ENCODE data around the gene TBC1D8.

TBC1D8 gene

GRCh38 chr2:101185085-101185484 lies 33.9 kb upstream of the TBC1D8 start:
- no peak for ATAC-seq
- TF ChIP-seq RARB (CRISPR knock-in tag; IDR thresholded peaks at IDR 0.05), result no peak
- no peak for TF ChIP-seq SNAI2 (CRISPR knock-in tag; IDR thresholded peaks at IDR 0.05)
- no peak for TF ChIP-seq CSRNP3 (CRISPR knock-in tag; IDR thresholded peaks at IDR 0.05)
- no peak for TF ChIP-seq POU6F1 (CRISPR knock-in tag; IDR thresholded peaks at IDR 0.05; ENCODE audit: borderline replicate concordance, low read depth)
- TF ChIP-seq ZNF565 (CRISPR knock-in tag; conservative IDR thresholded peaks at IDR 0.05; ENCODE audit: low read depth), result no peak
- TF ChIP-seq CREB5 (CRISPR knock-in tag; IDR thresholded peaks at IDR 0.05; ENCODE audit: low read depth), result no peak

- TF ChIP-seq TSHZ2 (CRISPR knock-in tag; IDR thresholded peaks at IDR 0.05) (no peak), ZFP30 (CRISPR knock-in tag; IDR thresholded peaks at IDR 0.05) (no peak), OSR1 (CRISPR knock-in tag; IDR thresholded peaks at IDR 0.05) (no peak), ZC3H10 (CRISPR knock-in tag; IDR thresholded peaks at IDR 0.05) (no peak), POU6F1 (CRISPR knock-in tag; IDR thresholded peaks at IDR 0.05; ENCODE audit: borderline replicate concordance, low read depth) (no peak), CSRNP3 (CRISPR knock-in tag; IDR thresholded peaks at IDR 0.05) (no peak), PATZ1 (CRISPR knock-in tag; IDR thresholded peaks at IDR 0.05; ENCODE audit: borderline replicate concordance) (no peak), CSDC2 (CRISPR knock-in tag; IDR thresholded peaks at IDR 0.05) (no peak), ZFP3 (CRISPR knock-in tag; IDR thresholded peaks at IDR 0.05) (no peak), ZNF70 (CRISPR knock-in tag; IDR thresholded peaks at IDR 0.05) (no peak), PPARA (CRISPR knock-in tag; IDR thresholded peaks at IDR 0.05; ENCODE audit: borderline replicate concordance) (no peak), ARNTL (CRISPR knock-in tag; IDR thresholded peaks at IDR 0.05; ENCODE audit: borderline replicate concordance, low read depth) (no peak)
Measured at GRCh38 chr2:101179982-101180381, 28.8 kb upstream of the TBC1D8 start.

DNA sequence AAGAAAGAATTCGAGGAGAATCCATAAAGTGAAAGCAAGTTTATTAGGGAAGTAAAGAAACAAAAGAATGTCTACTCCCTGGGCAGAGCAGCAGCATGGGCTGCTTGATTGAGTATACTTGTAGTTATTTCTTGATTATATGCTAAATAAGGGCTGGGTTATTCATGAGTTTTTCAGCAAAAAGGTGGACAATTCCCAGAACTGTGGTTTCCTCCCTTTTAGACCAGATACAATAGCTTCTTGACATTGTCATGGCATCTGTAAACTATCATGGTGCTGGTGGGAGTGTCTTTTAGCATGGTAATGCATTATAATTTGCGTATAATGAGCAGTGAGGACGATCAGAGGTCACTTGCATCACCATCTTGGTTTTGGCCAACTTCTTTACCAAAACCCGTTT lies 25.6 kb upstream of the TBC1D8 start:
- no peak for TF ChIP-seq CREB5 (CRISPR knock-in tag; IDR thresholded peaks at IDR 0.05; ENCODE audit: low read depth)
- TF ChIP-seq ARNTL (CRISPR knock-in tag; IDR thresholded peaks at IDR 0.05; ENCODE audit: borderline replicate concordance, low read depth), result no peak
- no peak for TF ChIP-seq ZNF565 (CRISPR knock-in tag; conservative IDR thresholded peaks at IDR 0.05; ENCODE audit: low read depth)
- TF ChIP-seq ZNF8 (CRISPR knock-in tag; IDR thresholded peaks at IDR 0.05), result no peak

More at GRCh38 chr2:101179982-101180381, 28.8 kb upstream of the TBC1D8 start:
- ATAC-seq, result no peak

More for the DNA sequence above, 25.6 kb upstream of the TBC1D8 start:
- ATAC-seq, result no peak

Data from SK-N-SH treated with all-trans-retinoic acid at 6 μM for 48 hours (cell line).